VCaP (cell line): Measurements from ENCODE around the gene FAIM.
"Not testable (repeated sequence)": the region's sequence is repeated elsewhere in the genome, so short reads cannot be mapped to it uniquely, and the experiment has no call there.

Source experiments
- H3K27ac ChIP-seq: fragments of 450-650 bp; 2 replicates; pipeline ENCODE4 v1.5.1; 2017
- CTCF ChIP-seq: fragments of 450-650 bp; conservative IDR thresholded peaks from 2 replicates; pipeline ENCODE4 v1.5.1; 2017; ENCODE audit warnings: mild to moderate bottlenecking, moderate library complexity

The FAIM gene, protein sequence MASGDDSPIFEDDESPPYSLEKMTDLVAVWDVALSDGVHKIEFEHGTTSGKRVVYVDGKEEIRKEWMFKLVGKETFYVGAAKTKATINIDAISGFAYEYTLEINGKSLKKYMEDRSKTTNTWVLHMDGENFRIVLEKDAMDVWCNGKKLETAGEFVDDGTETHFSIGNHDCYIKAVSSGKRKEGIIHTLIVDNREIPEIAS

GRCh38 chr3:138608322-138609135, at the start of gene FAIM:
TSS of gene FAIM (plus strand) at chr3:138608771. CDS start at chr3:138619727, 10,956 bp downstream.
- TF ChIP-seq CTCF = no peak
- H3K27ac ChIP-seq = peak within 1 kb of the TSS; percentile 98

- no peak for TF ChIP-seq CTCF
- no peak overlapping the region for H3K27ac ChIP-seq
Measured at GRCh38 chr3:138559134-138559533, 49.4 kb upstream of the FAIM start.

- H3K27ac ChIP-seq = no peak overlapping the region
- TF ChIP-seq CTCF = no peak
Measured at GRCh38 chr3:138560501-138560900, 48.1 kb upstream of the FAIM start.

DNA sequence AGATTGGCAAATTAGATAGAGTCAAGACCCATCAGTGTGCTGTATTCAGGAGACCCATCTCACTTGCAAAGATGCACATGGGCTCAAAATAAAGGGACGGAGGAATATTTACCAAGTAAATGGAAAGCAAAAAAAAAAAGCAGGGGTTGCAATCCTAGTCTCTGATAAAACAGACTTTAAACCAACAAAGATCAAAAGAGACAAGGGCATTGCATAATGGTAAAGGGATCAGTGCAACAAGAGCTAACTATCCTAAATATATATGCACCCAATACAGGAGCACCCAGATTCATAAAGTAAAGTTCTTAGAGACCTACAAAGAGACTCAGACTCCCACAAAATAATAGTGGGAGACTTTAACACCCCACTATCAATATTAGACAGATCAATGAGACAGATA, 45.7 kb upstream of the FAIM start:
- not testable (repeated sequence) for H3K27ac ChIP-seq

GRCh38 chr3:138566293-138566692, 42.3 kb upstream of the FAIM start:
- H3K27ac ChIP-seq = not testable (repeated sequence)

GRCh38 chr3:138567403-138567802, 41.2 kb upstream of the FAIM start:
- TF ChIP-seq CTCF = peak; percentile 70
- no peak overlapping the region for H3K27ac ChIP-seq

DNA sequence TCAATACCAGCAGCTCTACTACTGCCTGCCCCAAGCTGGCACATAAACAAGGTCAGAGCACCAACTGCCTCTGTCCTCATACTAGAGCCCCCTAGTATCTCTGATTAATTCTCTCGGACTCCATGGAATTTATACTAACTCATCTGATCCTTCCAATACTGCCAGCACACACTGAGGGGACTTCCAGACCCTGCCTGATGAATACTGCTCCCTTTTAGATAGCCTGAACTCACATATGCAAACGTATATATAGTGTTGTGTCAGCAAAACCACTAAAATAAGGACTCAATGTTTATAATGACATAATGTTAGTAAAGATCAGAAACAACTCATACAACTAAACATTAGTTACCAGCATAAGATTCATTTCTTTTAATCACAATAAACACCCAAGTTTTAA, 39.5 kb upstream of the FAIM start:
- no peak for TF ChIP-seq CTCF
- no peak overlapping the region for H3K27ac ChIP-seq

DNA sequence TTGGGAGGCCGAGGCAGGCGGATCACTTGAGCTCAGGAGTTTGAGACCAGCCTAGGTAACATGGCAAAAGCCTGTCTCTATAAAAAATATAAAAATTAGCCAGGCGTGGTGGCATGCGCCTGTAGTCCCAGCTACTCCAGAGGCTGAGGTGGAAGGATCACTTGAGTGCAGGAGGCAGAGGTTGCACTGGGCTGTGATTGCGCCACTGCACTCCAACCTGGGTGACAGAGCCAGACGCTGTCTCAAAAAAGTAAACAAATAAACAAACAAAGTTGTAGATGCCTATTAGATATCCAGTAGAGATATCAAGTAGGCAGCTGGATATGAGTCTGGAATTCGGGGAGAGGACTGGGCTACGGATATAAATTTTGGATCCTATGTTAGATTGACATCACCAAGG, 38.9 kb upstream of the FAIM start:
- not testable (repeated sequence) for H3K27ac ChIP-seq

- H3K27ac ChIP-seq = no peak overlapping the region
- no peak for TF ChIP-seq CTCF
Measured at GRCh38 chr3:138573138-138573537, 35.4 kb upstream of the FAIM start.
